Breast epithelium (tissue), 4 donors: ENCODE results near the gene KRTAP19-2. TPM values are rescaled to one million over a fixed set of nuclear protein-coding genes. Genes with fewer than 3 reads are reported as not detected.

Experiments
- DNase-seq, 2 donors: peaks; one replicate each; pipeline ENCODE4 v3.0.0-alpha.2; 2019; ENCODE audit warnings: low spot score in 2 of 2
- H3K27ac ChIP-seq, 2 donors: fragments of 200-600 bp; sonication (generic) in 1 of 2; one replicate each; pipeline ENCODE4 v1.5.1; 2016 to 2019; ENCODE audit warnings: mild to moderate bottlenecking in 1 of 2
- H3K27me3 ChIP-seq, 2 donors: fragments of 200-600 bp; sonication (generic) in 1 of 2; one replicate each; pipeline versions ENCODE4 v1.5.1 to v1.6.0; 2017 to 2019; ENCODE audit warnings: control low read depth in 1 of 2, mild to moderate bottlenecking in 1 of 2
- H3K36me3 ChIP-seq: fragments of 200-600 bp; one replicate; pipeline ENCODE4 v1.5.1; 2019
- H3K4me1 ChIP-seq, 2 donors: fragments of 200-600 bp; sonication (generic); one replicate each; pipeline ENCODE4 v1.5.1; 2016 to 2019; ENCODE audit warnings: control low read depth in 1 of 2
- H3K4me3 ChIP-seq, 3 donors: fragments of 200-600 bp; sonication (generic); 1 replicate in 2 of 3; 2 replicates in 1 of 3; pipeline ENCODE4 v1.5.1; 2016 to 2019; ENCODE audit warnings: mild to moderate bottlenecking in 3 of 3, moderate library complexity in 2 of 3
- H3K9me3 ChIP-seq, 2 donors: fragments of 200-600 bp; sonication (generic) in 1 of 2; one replicate each; pipeline ENCODE4 v1.5.1; 2016 to 2019; ENCODE audit warnings: control low read depth in 1 of 2
- POLR2A ChIP-seq: fragments of 450-650 bp; IDR thresholded peaks from one replicate; pipeline ENCODE4 v1.6.1; 2016; ENCODE audit warnings: antibody characterized with exemption, mild to moderate bottlenecking, moderate library complexity
- POLR2AphosphoS5 ChIP-seq, 3 donors: sonication (generic); formaldehyde crosslinking; IDR thresholded peaks; one replicate each; pipeline ENCODE4 v1.6.1; 2017; ENCODE audit warnings: antibody characterized with exemption in 3 of 3
- intact Hi-C: fragments of 100-400 bp; cut with DNase I; formaldehyde crosslinking; loops from one replicate; pipeline ENCODE4 v1.15.1; 2023; ENCODE audit warnings: low total_unique reads
- total RNA-seq, 3 donors: library from RNA; depleted of rRNA; stranded (reverse); fragments of >200 nt; gene quantifications; one replicate each; pipeline ENCODE4 v1.1.0, GENCODE V29; 2016
- TF ChIP-seq, protein P1 (sequence below), 3 donors: fragments of 450-650 bp; IDR thresholded peaks; one replicate each; pipeline ENCODE4 v1.5.1; 2016 to 2017; ENCODE audit warnings: antibody characterized with exemption in 3 of 3, mild to moderate bottlenecking in 3 of 3, moderate library complexity in 3 of 3

KRTAP19-2 gene
- total RNA-seq, 3 donors from 2014 or later, result not detected

- intact Hi-C loops, result no loop called here
- no peaks in the 10 kb centered on the region for H3K27me3 ChIP-seq
- no peaks in the 10 kb centered on the region for H3K36me3 ChIP-seq
- DNase-seq, result no peak
- TF ChIP-seq POLR2AphosphoS5 (IDR thresholded peaks at IDR 0.05) (no peak), POLR2A (no peak)
- TF ChIP-seq, protein P1, sequence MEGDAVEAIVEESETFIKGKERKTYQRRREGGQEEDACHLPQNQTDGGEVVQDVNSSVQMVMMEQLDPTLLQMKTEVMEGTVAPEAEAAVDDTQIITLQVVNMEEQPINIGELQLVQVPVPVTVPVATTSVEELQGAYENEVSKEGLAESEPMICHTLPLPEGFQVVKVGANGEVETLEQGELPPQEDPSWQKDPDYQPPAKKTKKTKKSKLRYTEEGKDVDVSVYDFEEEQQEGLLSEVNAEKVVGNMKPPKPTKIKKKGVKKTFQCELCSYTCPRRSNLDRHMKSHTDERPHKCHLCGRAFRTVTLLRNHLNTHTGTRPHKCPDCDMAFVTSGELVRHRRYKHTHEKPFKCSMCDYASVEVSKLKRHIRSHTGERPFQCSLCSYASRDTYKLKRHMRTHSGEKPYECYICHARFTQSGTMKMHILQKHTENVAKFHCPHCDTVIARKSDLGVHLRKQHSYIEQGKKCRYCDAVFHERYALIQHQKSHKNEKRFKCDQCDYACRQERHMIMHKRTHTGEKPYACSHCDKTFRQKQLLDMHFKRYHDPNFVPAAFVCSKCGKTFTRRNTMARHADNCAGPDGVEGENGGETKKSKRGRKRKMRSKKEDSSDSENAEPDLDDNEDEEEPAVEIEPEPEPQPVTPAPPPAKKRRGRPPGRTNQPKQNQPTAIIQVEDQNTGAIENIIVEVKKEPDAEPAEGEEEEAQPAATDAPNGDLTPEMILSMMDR (IDR thresholded peaks at IDR 0.05), result no peak
- H3K27ac ChIP-seq, result no peak within 1 kb of the TSS
- H3K4me1 ChIP-seq, result no peaks in the 10 kb centered on the region
- H3K9me3 ChIP-seq, result no peaks in the 10 kb centered on the region
- H3K4me3 ChIP-seq, result no peak within 1 kb of the TSS
Observed at GRCh38 chr21:30497065-30497464, 9.8 kb upstream of the KRTAP19-2 start, which contains the start of gene KRTAP19-4. KRTAP19-4 (minus strand) TSS chr21:30497165; CDS start chr21:30497110, 55 bp downstream.

DNA sequence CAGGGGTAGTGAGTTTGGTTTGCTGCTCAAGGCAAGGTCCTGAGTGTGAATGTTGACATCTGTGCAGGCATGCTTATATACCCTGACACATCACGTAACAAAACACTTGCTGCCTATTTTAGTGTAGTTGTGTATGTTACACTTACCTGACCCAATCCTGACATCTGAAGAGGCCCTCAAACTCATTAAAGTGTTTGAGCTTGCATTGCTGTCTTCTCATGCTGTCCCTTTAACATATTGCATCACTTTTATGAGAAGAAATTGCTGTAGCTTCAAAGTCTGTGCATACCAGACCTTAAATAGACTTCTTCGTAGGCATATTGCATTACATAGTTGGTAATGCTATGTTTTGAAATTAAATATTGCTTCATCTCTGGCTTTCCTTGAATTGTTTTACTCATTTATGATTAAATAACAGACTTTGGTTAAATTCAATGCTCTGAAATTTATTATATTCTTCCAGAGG lies 4.8 kb upstream of the KRTAP19-2 start, which contains the start of gene KRTAP19-3:
Gene KRTAP19-3 (minus strand): TSS at position 51 of the 466 bp plus-strand sequence. CDS start 56 bp downstream, outside the sequence.
- no peak for DNase-seq
- intact Hi-C loops, result no loop called here

DNA sequence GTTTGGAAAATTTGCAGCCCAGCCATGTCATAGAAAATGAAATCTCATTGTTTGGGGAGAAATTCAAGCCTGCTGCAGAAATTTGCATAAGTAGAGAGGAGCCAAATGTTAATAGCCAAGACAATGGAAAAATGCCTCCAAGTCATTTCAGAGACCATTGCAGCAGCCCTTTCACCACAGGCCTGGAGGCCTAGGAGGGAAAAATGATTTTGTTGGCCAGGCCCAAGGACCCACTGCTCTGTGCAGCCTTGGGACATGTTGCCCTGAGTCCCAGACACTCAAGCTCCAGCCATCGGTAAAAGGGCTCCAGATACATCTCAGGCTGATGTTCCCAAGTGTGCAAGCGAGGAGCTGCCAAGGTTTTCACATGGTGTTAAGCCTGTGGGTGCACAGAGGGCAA lies 1.1 kb downstream of the KRTAP19-2 start:
- H3K4me3 ChIP-seq, result no peak overlapping the region
- no peak overlapping the region for H3K27ac ChIP-seq
- no peak for TF ChIP-seq POLR2A
- intact Hi-C loops, result no loop called here
- no peaks in the 10 kb centered on the region for H3K4me1 ChIP-seq
- no peaks in the 10 kb centered on the region for H3K36me3 ChIP-seq
- H3K27me3 ChIP-seq, result no peaks in the 10 kb centered on the region
- H3K9me3 ChIP-seq, result peaks cover 5 to 12% of the 10 kb centered on the region in 2 donors
- no peak for DNase-seq

More for the DNA sequence above, 4.8 kb upstream of the KRTAP19-2 start, which contains the start of gene KRTAP19-3:
- Histone ChIP-seq H3K9me3 (no peaks in the 10 kb centered on the region), H3K4me1 (no peaks in the 10 kb centered on the region), H3K36me3 (no peaks in the 10 kb centered on the region), H3K27me3 (no peaks in the 10 kb centered on the region), H3K4me3 (no peak within 1 kb of the TSS), H3K27ac (no peak within 1 kb of the TSS)
- TF ChIP-seq, protein P1 (IDR thresholded peaks at IDR 0.05), result no peak
- TF ChIP-seq POLR2A (no peak), POLR2AphosphoS5 (IDR thresholded peaks at IDR 0.05) (no peak)

GRCh38 chr21:30482130-30482529 lies 5.1 kb downstream of the KRTAP19-2 start:
- DNase-seq, result no peak
- Histone ChIP-seq H3K36me3 (no peaks in the 10 kb centered on the region), H3K9me3 (peaks cover 5 to 12% of the 10 kb centered on the region in 2 donors), H3K27me3 (no peaks in the 10 kb centered on the region), H3K4me1 (no peaks in the 10 kb centered on the region), H3K27ac (no peak overlapping the region), H3K4me3 (no peak overlapping the region)
- intact Hi-C loops, result no loop called here
- TF ChIP-seq, protein P1 (IDR thresholded peaks at IDR 0.05), result no peak
- TF ChIP-seq POLR2A (no peak), POLR2AphosphoS5 (IDR thresholded peaks at IDR 0.05) (no peak)

- TF ChIP-seq POLR2AphosphoS5 (IDR thresholded peaks at IDR 0.05) (no peak), POLR2A (no peak)
- TF ChIP-seq, protein P1 (IDR thresholded peaks at IDR 0.05), result no peak
- H3K36me3 ChIP-seq, result no peaks in the 10 kb centered on the region
- H3K4me1 ChIP-seq, result no peaks in the 10 kb centered on the region
- no peak within 1 kb of the TSS for H3K4me3 ChIP-seq
- no peak for DNase-seq
- H3K9me3 ChIP-seq, result no peaks in the 10 kb centered on the region
- intact Hi-C loops, result no loop called here
- H3K27ac ChIP-seq, result no peak within 1 kb of the TSS
- no peaks in the 10 kb centered on the region for H3K27me3 ChIP-seq
Observed at GRCh38 chr21:30480145-30480544, 7.1 kb downstream of the KRTAP19-2 start, which contains the start of gene KRTAP19-1. KRTAP19-1 (minus strand) TSS chr21:30480367; CDS start chr21:30480317, 50 bp downstream.
